PC-9 (cell line): Measurements from ENCODE around the gene FUT8. TPM values are rescaled to one million over a fixed set of nuclear protein-coding genes. Genes with fewer than 3 reads are reported as not detected.

ENCODE experiments used
- BruUV-seq: library from RNA; stranded (reverse); fragments of 400-500 nt; replicated peaks from 2 replicates; lab custom pipeline; 2021; lab: Mats Ljungman, UMichigan
- CTCF ChIA-PET: fragments of 300-600 bp; sonication (Branson Sonifier 250); formaldehyde crosslinking; loops from one replicate; lab custom pipeline; 2022; ENCODE audit warnings: antibody characterized with exemption; lab: Charles Lee
- POLR2A ChIA-PET: fragments of 300-600 bp; sonication (Branson Sonifier 250); formaldehyde crosslinking; loops from one replicate; lab custom pipeline; 2022; ENCODE audit warnings: antibody characterized with exemption; ENCODE audit not compliant: unreplicated experiment; lab: Charles Lee
- DNase-seq, 2 experiments: peaks; one replicate each; pipeline versions ENCODE4 v3.0.0 to v3.0.0-alpha.2; 2015 to 2022; ENCODE audit warnings: mixed read lengths in 1 of 2
- H2AFZ ChIP-seq: fragments of 200-600 bp; sonication (generic); 2 replicates; pipeline ENCODE4 v1.8.1; 2017; ENCODE audit warnings: antibody characterized with exemption
- H3F3A ChIP-seq: fragments of 200-600 bp; sonication (generic); 2 replicates; pipeline ENCODE4 v1.8.1; 2017; ENCODE audit warnings: antibody characterized with exemption, mild to moderate bottlenecking, low read depth; ENCODE audit not compliant: insufficient read depth
- H3K27ac ChIP-seq: fragments of 200-600 bp; sonication (generic); 2 replicates; pipeline ENCODE4 v1.6.1; 2016; ENCODE audit warnings: mixed run types
- H3K27me3 ChIP-seq: fragments of 200-600 bp; sonication (generic); 2 replicates; pipeline ENCODE4 v1.6.1; 2016; ENCODE audit warnings: low read depth, mixed run types; ENCODE audit not compliant: insufficient read depth
- H3K36me3 ChIP-seq: fragments of 200-600 bp; sonication (generic); 2 replicates; pipeline ENCODE4 v1.6.1; 2016; ENCODE audit warnings: low read depth, mixed run types
- H3K4me1 ChIP-seq: fragments of 200-600 bp; sonication (generic); replicated peaks from 2 replicates; pipeline ENCODE4 v1.6.1; 2016; ENCODE audit warnings: mixed run types; ENCODE audit not compliant: insufficient read depth
- H3K4me2 ChIP-seq: fragments of 200-600 bp; sonication (generic); 2 replicates; pipeline ENCODE4 v1.6.1; 2017; ENCODE audit warnings: mixed run types
- H3K4me3 ChIP-seq: fragments of 200-600 bp; sonication (generic); 2 replicates; pipeline ENCODE4 v1.6.1; 2016; ENCODE audit warnings: mixed run types
- H3K79me2 ChIP-seq: fragments of 200-600 bp; sonication (generic); 2 replicates; pipeline ENCODE4 v1.6.1; 2017; ENCODE audit warnings: low read depth, mixed run types
- H3K9me2 ChIP-seq: fragments of 200-600 bp; sonication (generic); 2 replicates; pipeline ENCODE4 v1.8.1; 2017; ENCODE audit warnings: mild to moderate bottlenecking; ENCODE audit not compliant: insufficient read depth
- H3K9me3 ChIP-seq: fragments of 200-600 bp; sonication (generic); 2 replicates; pipeline ENCODE4 v1.8.1; 2016; ENCODE audit warnings: low read depth; ENCODE audit not compliant: insufficient read depth
- H4K20me1 ChIP-seq: fragments of 200-600 bp; sonication (generic); 2 replicates; pipeline ENCODE4 v1.8.1; 2017; ENCODE audit not compliant: insufficient read depth
- CTCF ChIP-seq: fragments of 200-600 bp; sonication (generic); conservative IDR thresholded peaks from 2 replicates; pipeline ENCODE4 v1.6.1; 2017; ENCODE audit warnings: mixed run types, antibody characterized with exemption, mild to moderate bottlenecking, moderate library complexity
- EZH2 ChIP-seq: fragments of 200-600 bp; sonication (generic); IDR thresholded peaks from 2 replicates; pipeline ENCODE4 v1.8.0; 2017; ENCODE audit warnings: antibody characterized with exemption, low read depth
- intact Hi-C: fragments of 100-400 bp; cut with micrococcal nuclease; formaldehyde crosslinking; loops from one replicate; pipeline ENCODE4 v1.10.0; 2022; ENCODE audit not compliant: unreplicated experiment
- total RNA-seq: library from RNA; stranded (reverse); gene quantifications from 2 replicates; pipeline ENCODE4 v1.2.3, GENCODE V29; 2021

FUT8 gene
- total RNA-seq, 1 experiment from 2014 or later, result 134 TPM

DNA sequence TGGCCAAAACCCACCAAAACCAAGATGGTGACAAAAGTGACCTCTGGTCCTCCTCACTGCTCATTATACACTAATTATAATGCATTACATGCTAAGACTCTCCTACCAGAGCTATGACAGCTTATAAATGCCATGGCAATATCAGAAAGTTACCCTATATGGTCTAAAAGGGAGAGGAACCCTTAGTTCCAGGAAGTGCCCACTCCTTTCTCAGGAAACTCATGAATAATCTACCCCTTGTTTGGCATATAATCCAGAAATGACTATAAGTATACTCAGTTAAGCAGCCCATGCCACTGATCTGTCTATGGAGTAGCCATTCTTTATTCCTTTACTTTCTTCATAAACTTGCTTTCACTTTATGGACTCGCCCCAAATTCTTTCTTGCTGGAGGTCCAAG is 43.0 kb upstream of the FUT8 start:
- intact Hi-C loops, result no loop called here
- H2AFZ ChIP-seq, result no peak overlapping the region
- H3F3A ChIP-seq, result 0 out of 2 replicates have a peak, but pooled peaks cover 6% of the 10 kb centered on the region
- H3K4me3 ChIP-seq, result no peak overlapping the region
- no peak overlapping the region for H3K27ac ChIP-seq
- 0 out of 2 replicates have a peak, but pooled peaks cover 5% of the 10 kb centered on the region for H3K4me1 ChIP-seq
- no TSS peak for BruUV-seq
- ChIA-PET CTCF (no interaction called here), POLR2A (no interaction called here)
- H3K36me3 ChIP-seq, result no peaks in the 10 kb centered on the region
- H3K27me3 ChIP-seq, result no peaks in the 10 kb centered on the region
- no peaks in the 10 kb centered on the region for H3K9me2 ChIP-seq
- TF ChIP-seq EZH2, result no peak
- TF ChIP-seq CTCF, result no peak
- no peaks in the 10 kb centered on the region for H3K9me3 ChIP-seq
- no peak for DNase-seq
- no peaks in the 10 kb centered on the region for H4K20me1 ChIP-seq
- H3K79me2 ChIP-seq, result no peaks in the 10 kb centered on the region
- no peak overlapping the region for H3K4me2 ChIP-seq

DNA sequence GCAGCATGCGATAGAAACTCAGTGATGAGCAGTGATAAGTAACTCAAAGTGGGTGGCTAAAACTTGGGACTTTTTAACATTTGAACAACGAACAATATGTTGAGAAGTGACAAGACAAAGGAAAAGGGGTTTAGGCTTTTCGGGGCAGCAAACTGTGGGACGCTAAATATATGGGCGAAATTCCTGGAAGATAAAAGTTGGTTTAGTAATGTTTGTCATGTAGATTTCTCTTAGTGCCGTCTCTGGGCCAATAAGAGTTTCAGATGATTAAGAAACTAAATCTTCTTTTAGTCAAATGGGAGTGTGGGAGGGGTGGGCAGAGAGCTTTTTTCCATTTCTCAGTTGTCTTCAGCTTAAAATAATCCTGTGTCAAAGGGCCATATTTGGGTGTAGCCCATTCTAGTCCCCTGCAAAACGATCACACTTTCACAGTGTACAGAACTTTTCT is 41.7 kb upstream of the FUT8 start:
- CTCF ChIA-PET, result interaction anchor here (0.6 kb wide), 1 partner anchor 106 kb away, joined by 3 read pairs; no protein-coding TSS in a partner anchor
- H3F3A ChIP-seq, result 0 out of 2 replicates have a peak, but pooled peaks cover 2% of the 10 kb centered on the region
- H3K9me3 ChIP-seq, result no peaks in the 10 kb centered on the region
- no peak overlapping the region for H3K27ac ChIP-seq
- no peaks in the 10 kb centered on the region for H3K79me2 ChIP-seq
- 0 out of 2 replicates have a peak, but pooled peaks cover 5% of the 10 kb centered on the region for H3K4me1 ChIP-seq
- no peaks in the 10 kb centered on the region for H3K9me2 ChIP-seq
- no peak overlapping the region for H3K4me2 ChIP-seq
- no peak for DNase-seq
- intact Hi-C loops, result no loop called here
- no peak overlapping the region for H2AFZ ChIP-seq
- H3K36me3 ChIP-seq, result no peaks in the 10 kb centered on the region
- BruUV-seq, result no TSS peak
- no peak for TF ChIP-seq EZH2
- TF ChIP-seq CTCF, result no peak
- no peak overlapping the region for H3K4me3 ChIP-seq
- H4K20me1 ChIP-seq, result no peaks in the 10 kb centered on the region
- POLR2A ChIA-PET, result no interaction called here
- H3K27me3 ChIP-seq, result no peaks in the 10 kb centered on the region

GRCh38 chr14:65371784-65372183 is 40.7 kb upstream of the FUT8 start:
- Histone ChIP-seq H3K4me2 (no peak overlapping the region), H3K79me2 (no peaks in the 10 kb centered on the region), H3K36me3 (no peaks in the 10 kb centered on the region), H3K9me3 (no peaks in the 10 kb centered on the region), H3K27me3 (no peaks in the 10 kb centered on the region), H3K27ac (no peak overlapping the region), H3K4me1 (0 out of 2 replicates have a peak, but pooled peaks cover 5% of the 10 kb centered on the region), H2AFZ (no peak overlapping the region), H3F3A (no peaks in the 10 kb centered on the region), H3K9me2 (no peaks in the 10 kb centered on the region), H4K20me1 (no peaks in the 10 kb centered on the region), H3K4me3 (no peak overlapping the region; the same call in 1 of the 2 replicates)
- intact Hi-C loops, result no loop called here
- POLR2A ChIA-PET, result no interaction called here
- TF ChIP-seq EZH2, result no peak
- no peak for TF ChIP-seq CTCF
- DNase-seq, result no peak
- CTCF ChIA-PET, result interaction anchor here (0.5 kb wide), 1 partner anchor 60 kb away, joined by 6 read pairs; no protein-coding TSS in a partner anchor
- BruUV-seq, result no TSS peak
